WERI-Rb-1 (cell line): ENCODE results near the gene SFMBT1.
A peak's percentile ranks its signal among the peaks of the same experiment; 100 is the strongest.

Experiments used
- DNase-seq: peaks from one replicate; pipeline ENCODE4 v3.0.0-alpha.2; 2020
- H3K27ac ChIP-seq: fragments of 250-450 bp; sonication (Bioruptor Pico); 2 replicates; pipeline ENCODE4 v1.5.1; 2020; ENCODE audit warnings: mild to moderate bottlenecking, moderate library complexity
- H3K27me3 ChIP-seq: fragments of 250-450 bp; sonication (Bioruptor Pico); 2 replicates; pipeline ENCODE4 v1.5.1; 2021; ENCODE audit warnings: mild to moderate bottlenecking, low read depth, moderate library complexity; ENCODE audit not compliant: insufficient read depth, severe bottlenecking
- H3K36me3 ChIP-seq: fragments of 250-450 bp; sonication (Bioruptor Pico); 2 replicates; pipeline ENCODE4 v1.5.1; 2020; ENCODE audit warnings: mild to moderate bottlenecking, moderate library complexity
- H3K4me3 ChIP-seq: 2 replicates; pipeline ENCODE4 v1.5.1; 2011; ENCODE audit warnings: low read depth, mild to moderate bottlenecking, control low read depth, low read length
- H3K9me3 ChIP-seq: fragments of 250-450 bp; sonication (Bioruptor Pico); 2 replicates; pipeline ENCODE4 v1.5.1; 2021; ENCODE audit warnings: mild to moderate bottlenecking, moderate library complexity; ENCODE audit not compliant: severe bottlenecking
- CTCF ChIP-seq: IDR thresholded peaks from 2 replicates; pipeline ENCODE4 v1.5.1; 2011; ENCODE audit warnings: low read depth, mild to moderate bottlenecking, control low read depth, inconsistent platforms, low read length

The SFMBT1 gene, protein sequence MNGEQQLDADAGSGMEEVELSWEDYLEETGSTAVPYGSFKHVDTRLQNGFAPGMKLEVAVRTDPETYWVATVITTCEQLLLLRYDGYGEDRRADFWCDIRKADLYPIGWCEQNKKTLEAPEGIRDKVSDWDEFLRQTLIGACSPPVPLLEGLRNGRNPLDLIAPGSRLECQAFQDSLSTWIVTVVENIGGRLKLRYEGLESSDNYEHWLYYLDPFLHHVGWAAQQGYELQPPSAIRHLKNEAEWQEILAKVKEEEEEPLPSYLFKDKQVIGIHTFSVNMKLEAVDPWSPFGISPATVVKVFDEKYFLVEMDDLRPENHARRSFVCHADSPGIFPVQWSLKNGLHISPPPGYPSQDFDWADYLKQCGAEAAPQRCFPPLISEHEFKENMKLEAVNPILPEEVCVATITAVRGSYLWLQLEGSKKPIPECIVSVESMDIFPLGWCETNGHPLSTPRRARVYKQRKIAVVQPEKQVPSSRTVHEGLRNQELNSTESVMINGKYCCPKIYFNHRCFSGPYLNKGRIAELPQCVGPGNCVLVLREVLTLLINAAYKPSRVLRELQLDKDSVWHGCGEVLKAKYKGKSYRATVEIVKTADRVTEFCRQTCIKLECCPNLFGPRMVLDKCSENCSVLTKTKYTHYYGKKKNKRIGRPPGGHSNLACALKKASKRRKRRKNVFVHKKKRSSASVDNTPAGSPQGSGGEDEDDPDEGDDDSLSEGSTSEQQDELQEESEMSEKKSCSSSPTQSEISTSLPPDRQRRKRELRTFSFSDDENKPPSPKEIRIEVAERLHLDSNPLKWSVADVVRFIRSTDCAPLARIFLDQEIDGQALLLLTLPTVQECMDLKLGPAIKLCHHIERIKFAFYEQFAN

GRCh38 chr3:53045518-53046170 lies at the start of gene SFMBT1:
SFMBT1 (minus strand) TSS chr3:53046073; CDS start chr3:52969128, 76,945 bp downstream.
- H3K9me3 ChIP-seq = no peaks in the 10 kb centered on the region
- peak; percentile 75 for DNase-seq
- TF ChIP-seq CTCF = no peak
- peaks cover 3% of the 10 kb centered on the region; the same call in 1 of the 2 replicates for H3K36me3 ChIP-seq
- peak within 1 kb of the TSS; percentile 78 for H3K4me3 ChIP-seq
- H3K27ac ChIP-seq = peak within 1 kb of the TSS; percentile 98
- H3K27me3 ChIP-seq = no peaks in the 10 kb centered on the region

DNA sequence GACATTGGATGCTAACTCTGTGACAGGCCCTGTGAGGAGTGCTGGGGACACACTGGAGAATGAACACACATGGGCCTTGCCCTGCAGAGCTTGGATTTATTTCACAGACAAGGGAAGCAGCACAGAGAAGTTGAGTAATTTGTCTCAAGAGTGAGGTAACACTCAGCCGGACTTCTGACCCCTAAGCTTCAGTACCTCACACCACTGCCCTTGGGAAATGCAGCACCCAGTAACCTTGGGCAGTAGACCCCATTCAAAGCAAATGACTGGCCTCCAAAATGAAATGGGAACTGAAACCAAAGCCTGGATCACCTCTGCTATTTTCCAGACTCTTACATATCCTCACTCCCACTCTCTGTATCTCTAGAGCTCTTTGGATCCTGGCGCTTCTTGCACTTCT lies 47.1 kb upstream of the SFMBT1 start:
- TF ChIP-seq CTCF = no peak
- DNase-seq = no peak
- H3K27ac ChIP-seq = no peak overlapping the region

DNA sequence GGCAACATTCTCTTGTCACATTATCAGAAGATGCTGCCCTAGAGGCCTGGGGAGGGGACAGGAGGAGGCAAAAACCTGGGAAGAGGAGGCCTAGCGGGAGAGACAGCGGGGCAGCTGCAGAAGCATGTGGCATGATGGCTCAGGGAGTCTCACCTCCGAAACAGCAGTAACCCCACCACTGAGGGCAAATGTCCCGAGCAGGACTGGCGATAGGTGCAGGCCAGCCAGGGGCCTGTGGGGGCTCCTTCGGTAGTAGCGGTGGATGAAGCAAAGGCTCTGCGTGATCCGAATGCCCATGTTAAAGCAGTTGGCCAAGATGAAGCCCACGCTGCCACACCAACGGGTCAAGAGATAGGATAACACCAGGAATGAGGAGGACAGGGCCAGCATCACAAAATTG lies 46.3 kb upstream of the SFMBT1 start:
- Histone ChIP-seq H3K4me3 (no peak overlapping the region), H3K36me3 (no peaks in the 10 kb centered on the region; the same call in 1 of the 2 replicates), H3K27ac (no peak overlapping the region), H3K27me3 (no peaks in the 10 kb centered on the region), H3K9me3 (no peaks in the 10 kb centered on the region)
- no peak for TF ChIP-seq CTCF
- no peak for DNase-seq

More for the DNA sequence above, 47.1 kb upstream of the SFMBT1 start:
- Histone ChIP-seq H3K9me3 (no peaks in the 10 kb centered on the region), H3K4me3 (no peak overlapping the region), H3K27me3 (no peaks in the 10 kb centered on the region), H3K36me3 (no peaks in the 10 kb centered on the region; the same call in 1 of the 2 replicates)

- Histone ChIP-seq H3K9me3 (no peaks in the 10 kb centered on the region), H3K27me3 (no peaks in the 10 kb centered on the region), H3K27ac (no peak overlapping the region), H3K4me3 (no peak overlapping the region), H3K36me3 (no peaks in the 10 kb centered on the region; the same call in 1 of the 2 replicates)
- TF ChIP-seq CTCF = no peak
- no peak for DNase-seq
Measured at GRCh38 chr3:53091011-53091410, 45.1 kb upstream of the SFMBT1 start.

DNA sequence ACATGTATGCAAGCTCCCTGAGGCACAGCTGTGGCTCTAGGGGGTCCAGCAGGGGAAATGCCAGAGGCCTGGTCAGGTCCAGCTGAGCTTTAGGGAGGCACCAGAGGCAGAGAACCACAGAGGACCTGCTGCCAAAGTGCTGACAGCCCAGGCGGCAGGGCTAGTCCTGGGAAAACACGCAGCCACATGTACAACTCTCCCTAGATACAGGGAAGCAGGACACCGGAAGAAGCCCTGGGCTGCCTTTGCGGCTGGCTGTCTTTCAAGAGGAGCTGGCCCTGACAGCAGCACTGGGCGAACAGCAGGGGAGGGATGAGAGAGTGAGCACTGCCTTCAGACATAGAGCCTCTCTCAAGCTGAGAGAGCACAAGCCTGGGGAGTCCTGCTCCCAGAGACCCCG lies 43.6 kb upstream of the SFMBT1 start:
- H3K4me3 ChIP-seq = no peak overlapping the region
- TF ChIP-seq CTCF = no peak
- H3K36me3 ChIP-seq = no peaks in the 10 kb centered on the region; the same call in 1 of the 2 replicates
- no peak for DNase-seq
- no peak overlapping the region for H3K27ac ChIP-seq
- no peaks in the 10 kb centered on the region for H3K27me3 ChIP-seq
- no peaks in the 10 kb centered on the region for H3K9me3 ChIP-seq
